ENCODE results near the gene TK1. TPM values are rescaled to one million over a fixed set of nuclear protein-coding genes. Genes with fewer than 3 reads are reported as not detected.

The TK1 gene
- total RNA-seq, 4 donors from 2014 or later, result 1.1 to 8.8 (median 2.7) TPM

DNA sequence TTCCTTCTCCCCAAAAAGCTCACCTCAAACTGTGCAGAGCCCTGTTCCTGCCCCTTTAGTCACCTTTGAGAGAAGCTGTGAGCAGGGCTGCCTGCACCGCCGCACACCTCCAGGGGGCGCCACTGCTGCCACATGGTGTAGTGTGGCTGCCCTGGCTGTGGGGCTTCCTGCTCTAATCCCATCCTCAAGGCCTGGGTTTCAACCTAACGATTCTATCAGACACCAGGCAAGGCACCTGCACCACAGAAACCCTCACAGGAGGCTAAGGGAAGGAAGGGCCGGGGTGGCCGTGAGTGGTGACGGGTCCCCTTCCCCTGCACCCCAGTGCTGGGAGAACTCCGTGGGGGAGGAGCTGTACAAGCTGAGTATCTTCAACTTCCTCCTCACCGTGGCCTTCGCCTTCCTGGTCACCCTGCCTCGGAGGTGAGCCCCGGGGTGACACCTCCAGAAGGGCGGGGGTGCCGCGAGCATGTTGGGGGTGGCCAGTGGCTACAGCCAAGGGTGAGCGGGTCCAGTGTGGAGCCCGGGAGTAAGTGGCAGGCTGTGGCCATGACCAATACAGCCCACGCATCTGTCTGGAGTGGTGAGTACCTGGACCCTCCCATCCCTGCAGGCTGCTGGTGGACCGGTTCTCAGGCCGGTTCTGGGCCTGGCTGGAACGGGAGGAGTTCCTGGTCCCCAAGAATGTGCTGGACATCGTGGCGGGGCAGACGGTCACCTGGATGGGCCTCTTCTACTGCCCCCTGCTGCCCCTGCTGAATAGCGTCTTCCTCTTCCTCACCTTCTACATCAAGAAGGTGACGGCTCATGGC is 49.3 kb downstream of the TK1 start:
- TF ChIP-seq, protein P1, sequence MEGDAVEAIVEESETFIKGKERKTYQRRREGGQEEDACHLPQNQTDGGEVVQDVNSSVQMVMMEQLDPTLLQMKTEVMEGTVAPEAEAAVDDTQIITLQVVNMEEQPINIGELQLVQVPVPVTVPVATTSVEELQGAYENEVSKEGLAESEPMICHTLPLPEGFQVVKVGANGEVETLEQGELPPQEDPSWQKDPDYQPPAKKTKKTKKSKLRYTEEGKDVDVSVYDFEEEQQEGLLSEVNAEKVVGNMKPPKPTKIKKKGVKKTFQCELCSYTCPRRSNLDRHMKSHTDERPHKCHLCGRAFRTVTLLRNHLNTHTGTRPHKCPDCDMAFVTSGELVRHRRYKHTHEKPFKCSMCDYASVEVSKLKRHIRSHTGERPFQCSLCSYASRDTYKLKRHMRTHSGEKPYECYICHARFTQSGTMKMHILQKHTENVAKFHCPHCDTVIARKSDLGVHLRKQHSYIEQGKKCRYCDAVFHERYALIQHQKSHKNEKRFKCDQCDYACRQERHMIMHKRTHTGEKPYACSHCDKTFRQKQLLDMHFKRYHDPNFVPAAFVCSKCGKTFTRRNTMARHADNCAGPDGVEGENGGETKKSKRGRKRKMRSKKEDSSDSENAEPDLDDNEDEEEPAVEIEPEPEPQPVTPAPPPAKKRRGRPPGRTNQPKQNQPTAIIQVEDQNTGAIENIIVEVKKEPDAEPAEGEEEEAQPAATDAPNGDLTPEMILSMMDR (IDR thresholded peaks at IDR 0.05; ENCODE audit: low read depth), result no peak

DNA sequence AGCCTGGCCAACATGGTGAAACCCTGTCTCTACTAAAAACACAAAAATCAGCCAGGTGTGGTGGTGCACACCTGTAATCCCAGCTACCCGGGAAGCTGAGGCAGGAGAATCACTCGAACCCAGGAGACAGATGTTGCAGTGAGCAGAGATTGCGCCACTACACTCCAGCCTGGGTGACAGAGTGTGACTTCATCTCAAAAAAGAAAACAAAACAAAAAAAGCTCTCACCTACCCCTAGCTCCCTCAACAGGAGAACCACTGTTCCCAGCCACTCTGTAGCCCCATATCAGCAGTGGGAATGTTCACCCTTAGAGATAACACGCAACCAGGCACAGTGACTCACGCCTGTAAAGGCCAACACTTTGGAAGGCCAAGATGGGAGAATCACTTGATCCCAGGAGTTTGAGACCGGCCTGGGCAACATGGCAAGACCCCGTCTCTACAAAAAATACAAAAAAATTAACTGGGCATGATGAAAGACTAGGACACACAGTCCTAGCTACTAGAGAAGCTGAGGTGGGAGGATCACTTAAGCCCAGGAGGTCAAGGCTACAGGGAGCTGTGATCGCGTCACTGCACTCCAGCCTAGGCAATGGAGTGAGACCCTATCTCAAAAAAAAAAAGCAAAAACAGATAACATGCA is 50.9 kb downstream of the TK1 start:
- TF ChIP-seq, protein P1 (IDR thresholded peaks at IDR 0.05; ENCODE audit: low read depth), result no peak

DNA sequence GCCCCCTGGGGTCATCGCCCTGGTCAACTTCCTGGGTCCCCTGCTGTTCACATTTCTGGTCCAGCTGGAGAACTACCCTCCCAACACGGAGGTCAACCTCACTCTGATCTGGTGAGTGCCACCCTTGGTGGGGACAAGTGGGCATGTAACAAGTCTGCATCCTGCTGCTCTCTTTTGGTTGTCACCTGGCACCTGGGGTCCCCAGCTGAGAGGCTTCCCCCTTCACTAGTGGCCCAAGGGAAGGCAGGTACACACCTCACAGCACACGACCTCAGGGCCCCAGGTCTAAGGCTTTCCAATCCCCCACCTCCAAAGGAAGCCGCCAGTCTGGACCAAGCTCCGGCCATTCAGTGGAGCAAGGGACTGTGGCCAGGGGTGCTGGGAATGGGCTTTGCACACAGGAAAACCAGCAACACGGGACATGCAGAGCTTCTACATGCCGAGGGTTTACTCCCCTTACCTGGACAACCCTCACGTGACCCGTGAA is 51.9 kb downstream of the TK1 start:
- TF ChIP-seq, protein P1 (IDR thresholded peaks at IDR 0.05; ENCODE audit: low read depth), result no peak

DNA sequence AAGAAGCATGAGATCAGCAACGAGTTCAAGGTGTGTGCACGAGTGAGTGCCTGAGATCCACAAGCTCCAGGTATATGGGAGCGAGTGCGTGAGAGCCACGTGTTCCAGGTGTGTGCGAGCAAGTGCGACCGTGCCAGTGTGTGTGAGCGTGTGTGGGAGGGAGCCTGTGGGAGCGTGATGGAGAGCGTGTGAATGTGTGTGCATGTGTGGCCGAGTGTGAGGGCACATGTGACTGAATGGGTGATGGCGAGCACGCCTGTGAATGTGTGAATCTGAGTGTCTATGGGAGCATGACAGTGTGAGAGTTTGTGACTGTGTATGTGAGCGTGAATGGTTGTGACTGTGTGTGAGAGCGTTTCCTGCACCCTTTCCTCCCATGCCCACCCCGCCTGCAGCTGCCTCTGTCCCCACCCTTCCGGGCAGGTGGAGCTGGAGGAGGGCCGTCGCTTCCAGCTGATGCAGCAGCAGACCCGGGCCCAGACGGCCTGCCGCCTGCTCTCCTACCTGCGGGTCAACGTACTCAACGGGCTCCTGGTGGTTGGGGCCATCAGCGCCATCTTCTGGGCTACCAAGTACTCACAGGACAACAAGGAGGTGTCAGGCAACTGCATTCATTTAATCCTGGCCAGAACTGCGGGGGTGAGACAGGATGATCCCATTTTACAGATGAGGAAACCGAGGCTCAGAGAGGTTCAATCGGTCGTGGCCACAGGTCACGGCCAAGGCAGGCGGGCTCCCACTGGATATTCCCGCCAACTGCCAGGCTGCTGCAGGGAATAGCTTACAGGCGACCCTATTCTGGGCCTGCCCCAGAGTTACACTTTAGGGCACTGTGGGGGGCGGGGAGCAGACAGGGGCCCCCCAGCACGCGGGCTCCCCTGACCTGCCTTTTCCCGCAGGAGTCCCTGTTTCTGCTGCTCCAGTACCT is 52.6 kb downstream of the TK1 start:
- TF ChIP-seq, protein P1 (IDR thresholded peaks at IDR 0.05; ENCODE audit: low read depth), result no peak

DNA sequence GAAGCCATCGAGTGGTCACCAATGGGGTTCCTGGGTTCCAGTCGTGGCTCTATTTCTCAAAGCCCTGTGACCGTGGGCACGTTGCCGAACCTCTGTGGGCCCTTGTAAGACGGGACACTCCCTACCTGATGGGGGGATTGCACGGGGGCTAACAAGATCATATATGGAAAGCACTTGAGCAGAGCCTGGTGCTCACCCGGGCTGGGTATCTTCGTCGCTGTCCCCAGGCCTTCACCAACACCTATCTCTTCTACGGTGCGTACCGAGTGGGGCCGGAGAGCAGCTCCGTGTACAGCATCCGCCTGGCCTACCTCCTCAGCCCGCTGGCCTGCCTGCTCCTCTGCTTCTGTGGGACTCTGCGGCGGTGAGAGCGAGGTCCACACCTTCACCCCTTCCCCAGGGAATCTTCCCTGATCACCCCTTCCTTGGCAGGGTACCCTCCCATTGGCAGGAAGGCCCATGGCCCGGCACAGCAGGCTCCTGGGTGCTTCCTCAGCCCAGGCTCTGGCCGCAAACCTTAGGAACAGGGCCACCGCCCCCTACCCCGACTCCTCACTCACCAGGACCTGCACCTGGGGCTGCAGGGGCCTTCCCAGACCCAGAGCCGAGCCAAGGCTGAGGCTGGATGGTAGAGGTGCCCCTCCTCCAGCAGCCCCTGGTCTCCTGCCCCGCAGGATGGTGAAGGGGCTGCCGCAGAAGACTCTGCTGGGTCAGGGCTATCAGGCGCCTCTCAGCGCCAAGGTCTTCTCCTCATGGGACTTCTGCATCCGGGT is 53.5 kb downstream of the TK1 start:
- TF ChIP-seq, protein P1 (IDR thresholded peaks at IDR 0.05; ENCODE audit: low read depth), result no peak

DNA sequence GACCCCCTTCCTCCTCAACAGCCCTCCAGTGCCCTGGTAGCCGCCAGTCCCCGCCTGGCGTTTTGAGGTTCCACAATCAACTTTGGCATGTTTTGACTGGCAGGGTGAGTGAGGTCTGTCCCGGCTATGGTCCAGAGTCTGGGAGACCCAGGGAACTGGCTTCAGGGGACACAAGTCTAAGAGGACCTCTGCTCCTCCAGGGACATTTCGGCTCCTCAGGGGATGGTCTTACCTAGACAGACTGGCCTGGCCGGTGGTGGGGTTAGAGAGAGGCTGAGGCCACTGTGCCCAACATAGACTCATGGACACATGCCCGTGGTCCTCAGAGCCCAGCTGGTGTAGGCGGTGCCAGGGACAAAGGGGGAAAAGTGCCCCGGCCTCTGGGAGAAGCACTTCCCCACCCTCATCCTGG is 54.1 kb downstream of the TK1 start:
- TF ChIP-seq, protein P1 (IDR thresholded peaks at IDR 0.05; ENCODE audit: low read depth), result no peak

All from subcutaneous adipose tissue (tissue), 4 donors.